Heart left ventricle (tissue), 13 donors: ENCODE results near the gene NEMP2.

Experiments used
- CTCF ChIP-seq, 12 donors: fragments of 200-600 bp; sonication (generic) in 4 of 12; IDR thresholded peaks; one replicate each; pipeline versions ENCODE4 v1.5.0 to v1.8.0; 2018 to 2022; ENCODE audit warnings: antibody characterized with exemption in 12 of 12, mild to moderate bottlenecking in 5 of 12
- POLR2A ChIP-seq, 2 donors: fragments of 450-650 bp; IDR thresholded peaks; one replicate each; pipeline ENCODE4 v1.6.1; 2017; ENCODE audit warnings: antibody characterized with exemption in 2 of 2, mild to moderate bottlenecking in 2 of 2, moderate library complexity in 2 of 2
- donor health status: ischemic (EF 13 %, LVEDD 7.1; RV severe dilation, severe dysfunction).
- donor health status: DM: no; HTN: yes; CAD: no.
- donor health status: DM: no; HTN: no; CAD: no.
- donor health status: ischemic (EF 25% LVEDD 6.9; RV normal size, moderate dysfunction).
- donor health status: ischemic (EF 25% LVEDD 5.7; RV mildly dilated, moderate dysfunction).
- donor health status: ischemic (EF 35%, LVEDD 5.7; RV mildly dilated, moderate dysfunction).
- donor health status: nonischemic (EF 11% LVEDD 7.7; RV severe dilation, severe dysfunction).
- donor health status: DM: yes; HTN: yes; CAD: no.
- donor health status: PGD.
- donor health status: ischemic (EF 29% LVEDD 5.4; RV normal size, mild dysfunction).
- donor health status: nonischemic (EF 23%, LVEDD 6.1; RV moderate dilation, normal function).

GRCh38 chr2:190488516-190489233 lies 45.8 kb downstream of the NEMP2 start:
- TF ChIP-seq CTCF (IDR thresholded peaks at IDR 0.05) (no peak), POLR2A (IDR thresholded peaks at IDR 0.05) (no peak)
